MV-4-11 (cell line): ENCODE data around the gene HDAC4.
"Not testable (repeated sequence)": the region's sequence is repeated elsewhere in the genome, so short reads cannot be mapped to it uniquely, and the experiment has no call there.

Experiments
- DNase-seq: peaks from one replicate; lab custom pipeline; 2025; lab: John Stamatoyannopoulos, UW

Gene HDAC4

GRCh38 chr2:239081622-239082021 lies 319.2 kb downstream of the HDAC4 start:
- DNase-seq = no peak

- no peak for DNase-seq
Measured at GRCh38 chr2:239081046-239081445, 319.8 kb downstream of the HDAC4 start.

- DNase-seq = no peak
Measured at GRCh38 chr2:239079671-239080294, 321.0 kb downstream of the HDAC4 start.

- DNase-seq = no peak
Measured at GRCh38 chr2:239078128-239078924, 322.5 kb downstream of the HDAC4 start.

GRCh38 chr2:239077260-239077659 lies 323.6 kb downstream of the HDAC4 start:
- no peak for DNase-seq

GRCh38 chr2:239075918-239076758 lies 324.7 kb downstream of the HDAC4 start:
- DNase-seq = no peak

- no peak for DNase-seq
Measured at GRCh38 chr2:239073745-239074530, 326.9 kb downstream of the HDAC4 start.

- no peak for DNase-seq
Measured at GRCh38 chr2:239073270-239073669, 327.6 kb downstream of the HDAC4 start.

GRCh38 chr2:239072786-239073185 lies 328.0 kb downstream of the HDAC4 start:
- DNase-seq = no peak

- peak; percentile 8 for DNase-seq
Measured at GRCh38 chr2:239070466-239070865, 330.4 kb downstream of the HDAC4 start.

GRCh38 chr2:239069362-239070333 lies 331.2 kb downstream of the HDAC4 start:
- not testable (repeated sequence) for DNase-seq

- no peak for DNase-seq
Measured at GRCh38 chr2:239068411-239068810, 332.4 kb downstream of the HDAC4 start.

- no peak for DNase-seq
Measured at GRCh38 chr2:239067196-239067865, 333.5 kb downstream of the HDAC4 start.

GRCh38 chr2:239066597-239066996 lies 334.2 kb downstream of the HDAC4 start:
- no peak for DNase-seq

- no peak for DNase-seq
Measured at GRCh38 chr2:239065962-239066361, 334.9 kb downstream of the HDAC4 start.

GRCh38 chr2:239065537-239065936 lies 335.3 kb downstream of the HDAC4 start:
- DNase-seq = no peak

- DNase-seq = no peak
Measured at GRCh38 chr2:239064891-239065290, 335.9 kb downstream of the HDAC4 start.

GRCh38 chr2:239064253-239064652 lies 336.6 kb downstream of the HDAC4 start:
- DNase-seq = no peak

GRCh38 chr2:239062743-239063142 lies 338.1 kb downstream of the HDAC4 start:
- DNase-seq = no peak
